Measurements from ENCODE around the gene MZB1.

DNA sequence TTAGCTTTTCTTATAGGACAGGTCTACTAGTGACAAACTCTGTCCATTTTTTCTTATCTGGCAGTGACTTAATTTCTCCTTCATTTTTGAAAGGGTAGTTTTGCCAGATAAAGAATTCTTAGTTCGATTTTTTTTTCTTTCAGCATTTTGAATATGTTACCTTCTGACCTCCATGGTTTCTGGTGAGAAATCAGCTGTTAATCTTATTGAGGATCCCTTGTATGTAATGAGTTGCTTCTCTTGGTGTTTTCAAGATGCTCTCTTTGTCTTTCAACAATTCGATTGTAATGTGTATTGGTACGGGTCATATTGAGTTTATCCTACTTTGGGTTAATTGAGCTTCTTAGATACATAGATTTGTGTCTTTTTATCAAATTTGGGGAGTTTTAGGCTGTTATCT, 35.5 kb downstream of the MZB1 start:
- TF ChIP-seq ZNF510 (CRISPR knock-in tag; IDR thresholded peaks at IDR 0.05; ENCODE audit: low read depth) (no peak), TAF1 (CRISPR knock-in tag; IDR thresholded peaks at IDR 0.05) (no peak), ZNF792 (CRISPR knock-in tag; IDR thresholded peaks at IDR 0.05) (no peak), KLF16 (CRISPR knock-in tag; IDR thresholded peaks at IDR 0.05) (no peak), DPF2 (CRISPR knock-in tag; IDR thresholded peaks at IDR 0.05; ENCODE audit: borderline replicate concordance, low read depth) (no peak), NONO (IDR thresholded peaks at IDR 0.05) (no peak), NONO (CRISPR knock-in tag; conservative IDR thresholded peaks at IDR 0.05) (no peak)
- TF ChIP-seq, protein P1, sequence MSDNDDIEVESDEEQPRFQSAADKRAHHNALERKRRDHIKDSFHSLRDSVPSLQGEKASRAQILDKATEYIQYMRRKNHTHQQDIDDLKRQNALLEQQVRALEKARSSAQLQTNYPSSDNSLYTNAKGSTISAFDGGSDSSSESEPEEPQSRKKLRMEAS (IDR thresholded peaks at IDR 0.05), result no peak
- TF ChIP-seq, protein P2, sequence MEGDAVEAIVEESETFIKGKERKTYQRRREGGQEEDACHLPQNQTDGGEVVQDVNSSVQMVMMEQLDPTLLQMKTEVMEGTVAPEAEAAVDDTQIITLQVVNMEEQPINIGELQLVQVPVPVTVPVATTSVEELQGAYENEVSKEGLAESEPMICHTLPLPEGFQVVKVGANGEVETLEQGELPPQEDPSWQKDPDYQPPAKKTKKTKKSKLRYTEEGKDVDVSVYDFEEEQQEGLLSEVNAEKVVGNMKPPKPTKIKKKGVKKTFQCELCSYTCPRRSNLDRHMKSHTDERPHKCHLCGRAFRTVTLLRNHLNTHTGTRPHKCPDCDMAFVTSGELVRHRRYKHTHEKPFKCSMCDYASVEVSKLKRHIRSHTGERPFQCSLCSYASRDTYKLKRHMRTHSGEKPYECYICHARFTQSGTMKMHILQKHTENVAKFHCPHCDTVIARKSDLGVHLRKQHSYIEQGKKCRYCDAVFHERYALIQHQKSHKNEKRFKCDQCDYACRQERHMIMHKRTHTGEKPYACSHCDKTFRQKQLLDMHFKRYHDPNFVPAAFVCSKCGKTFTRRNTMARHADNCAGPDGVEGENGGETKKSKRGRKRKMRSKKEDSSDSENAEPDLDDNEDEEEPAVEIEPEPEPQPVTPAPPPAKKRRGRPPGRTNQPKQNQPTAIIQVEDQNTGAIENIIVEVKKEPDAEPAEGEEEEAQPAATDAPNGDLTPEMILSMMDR (CRISPR knock-in tag; IDR thresholded peaks at IDR 0.05), result no peak
- TF ChIP-seq, protein P3, sequence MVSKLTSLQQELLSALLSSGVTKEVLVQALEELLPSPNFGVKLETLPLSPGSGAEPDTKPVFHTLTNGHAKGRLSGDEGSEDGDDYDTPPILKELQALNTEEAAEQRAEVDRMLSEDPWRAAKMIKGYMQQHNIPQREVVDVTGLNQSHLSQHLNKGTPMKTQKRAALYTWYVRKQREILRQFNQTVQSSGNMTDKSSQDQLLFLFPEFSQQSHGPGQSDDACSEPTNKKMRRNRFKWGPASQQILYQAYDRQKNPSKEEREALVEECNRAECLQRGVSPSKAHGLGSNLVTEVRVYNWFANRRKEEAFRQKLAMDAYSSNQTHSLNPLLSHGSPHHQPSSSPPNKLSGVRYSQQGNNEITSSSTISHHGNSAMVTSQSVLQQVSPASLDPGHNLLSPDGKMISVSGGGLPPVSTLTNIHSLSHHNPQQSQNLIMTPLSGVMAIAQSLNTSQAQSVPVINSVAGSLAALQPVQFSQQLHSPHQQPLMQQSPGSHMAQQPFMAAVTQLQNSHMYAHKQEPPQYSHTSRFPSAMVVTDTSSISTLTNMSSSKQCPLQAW (CRISPR knock-in tag; IDR thresholded peaks at IDR 0.05), result no peak
- TF ChIP-seq, protein P4, sequence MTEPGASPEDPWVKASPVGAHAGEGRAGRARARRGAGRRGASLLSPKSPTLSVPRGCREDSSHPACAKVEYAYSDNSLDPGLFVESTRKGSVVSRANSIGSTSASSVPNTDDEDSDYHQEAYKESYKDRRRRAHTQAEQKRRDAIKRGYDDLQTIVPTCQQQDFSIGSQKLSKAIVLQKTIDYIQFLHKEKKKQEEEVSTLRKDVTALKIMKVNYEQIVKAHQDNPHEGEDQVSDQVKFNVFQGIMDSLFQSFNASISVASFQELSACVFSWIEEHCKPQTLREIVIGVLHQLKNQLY (CRISPR knock-in tag; IDR thresholded peaks at IDR 0.05), result no peak
- TF ChIP-seq, protein P5, sequence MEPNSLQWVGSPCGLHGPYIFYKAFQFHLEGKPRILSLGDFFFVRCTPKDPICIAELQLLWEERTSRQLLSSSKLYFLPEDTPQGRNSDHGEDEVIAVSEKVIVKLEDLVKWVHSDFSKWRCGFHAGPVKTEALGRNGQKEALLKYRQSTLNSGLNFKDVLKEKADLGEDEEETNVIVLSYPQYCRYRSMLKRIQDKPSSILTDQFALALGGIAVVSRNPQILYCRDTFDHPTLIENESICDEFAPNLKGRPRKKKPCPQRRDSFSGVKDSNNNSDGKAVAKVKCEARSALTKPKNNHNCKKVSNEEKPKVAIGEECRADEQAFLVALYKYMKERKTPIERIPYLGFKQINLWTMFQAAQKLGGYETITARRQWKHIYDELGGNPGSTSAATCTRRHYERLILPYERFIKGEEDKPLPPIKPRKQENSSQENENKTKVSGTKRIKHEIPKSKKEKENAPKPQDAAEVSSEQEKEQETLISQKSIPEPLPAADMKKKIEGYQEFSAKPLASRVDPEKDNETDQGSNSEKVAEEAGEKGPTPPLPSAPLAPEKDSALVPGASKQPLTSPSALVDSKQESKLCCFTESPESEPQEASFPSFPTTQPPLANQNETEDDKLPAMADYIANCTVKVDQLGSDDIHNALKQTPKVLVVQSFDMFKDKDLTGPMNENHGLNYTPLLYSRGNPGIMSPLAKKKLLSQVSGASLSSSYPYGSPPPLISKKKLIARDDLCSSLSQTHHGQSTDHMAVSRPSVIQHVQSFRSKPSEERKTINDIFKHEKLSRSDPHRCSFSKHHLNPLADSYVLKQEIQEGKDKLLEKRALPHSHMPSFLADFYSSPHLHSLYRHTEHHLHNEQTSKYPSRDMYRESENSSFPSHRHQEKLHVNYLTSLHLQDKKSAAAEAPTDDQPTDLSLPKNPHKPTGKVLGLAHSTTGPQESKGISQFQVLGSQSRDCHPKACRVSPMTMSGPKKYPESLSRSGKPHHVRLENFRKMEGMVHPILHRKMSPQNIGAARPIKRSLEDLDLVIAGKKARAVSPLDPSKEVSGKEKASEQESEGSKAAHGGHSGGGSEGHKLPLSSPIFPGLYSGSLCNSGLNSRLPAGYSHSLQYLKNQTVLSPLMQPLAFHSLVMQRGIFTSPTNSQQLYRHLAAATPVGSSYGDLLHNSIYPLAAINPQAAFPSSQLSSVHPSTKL (CRISPR knock-in tag; IDR thresholded peaks at IDR 0.05), result no peak
